ENCODE measurements around the gene RBM4B.

Gene RBM4B

GRCh38 chr11:66693356-66694055, 15.8 kb upstream of the RBM4B start:
- DNase-seq (ENCODE audit: low spot score): no peak
- in situ Hi-C loops (cut with MboI; ENCODE audit: low pct_unique_long_range_greater_than_20kb, low sequenced_read_pairs, unreplicated experiment): loop anchor here (5.0 to 25.0 kb wide), 2 partner anchors 144 to 281 kb away; partner anchors contain the start of gene NPAS4
- TF ChIP-seq CTCF (IDR thresholded peaks at IDR 0.05; ENCODE audit: extremely low read depth, insufficient read depth, missing control alignments): no peak

- in situ Hi-C loops (cut with MboI; ENCODE audit: low pct_unique_long_range_greater_than_20kb, low sequenced_read_pairs, unreplicated experiment): loop anchor here (5.0 to 25.0 kb wide), 2 partner anchors 144 to 281 kb away; partner anchors contain the start of gene NPAS4
- DNase-seq (ENCODE audit: low spot score): no peak
- TF ChIP-seq CTCF (IDR thresholded peaks at IDR 0.05; ENCODE audit: extremely low read depth, insufficient read depth, missing control alignments): no peak
Observed at GRCh38 chr11:66692871-66693331, 15.2 kb upstream of the RBM4B start.

- in situ Hi-C loops (cut with MboI; ENCODE audit: low pct_unique_long_range_greater_than_20kb, low sequenced_read_pairs, unreplicated experiment): loop anchor here (5.0 to 25.0 kb wide), 2 partner anchors 145 to 280 kb away; partner anchors contain the start of gene NPAS4
- DNase-seq (ENCODE audit: low spot score): no peak
- TF ChIP-seq CTCF (IDR thresholded peaks at IDR 0.05; ENCODE audit: extremely low read depth, insufficient read depth, missing control alignments): no peak
Observed at GRCh38 chr11:66692446-66692845, 14.8 kb upstream of the RBM4B start.

- no peak for DNase-seq (ENCODE audit: low spot score)
- in situ Hi-C loops (cut with MboI; ENCODE audit: low pct_unique_long_range_greater_than_20kb, low sequenced_read_pairs, unreplicated experiment): loop anchor here (5.0 to 25.0 kb wide), 2 partner anchors 146 to 279 kb away; partner anchors contain the start of gene NPAS4
- no peak for TF ChIP-seq CTCF (IDR thresholded peaks at IDR 0.05; ENCODE audit: extremely low read depth, insufficient read depth, missing control alignments)
Observed at GRCh38 chr11:66691311-66691980, 13.8 kb upstream of the RBM4B start.

- TF ChIP-seq CTCF (IDR thresholded peaks at IDR 0.05; ENCODE audit: extremely low read depth, insufficient read depth, missing control alignments): no peak
- peak; percentile 10 for DNase-seq (ENCODE audit: low spot score)
- in situ Hi-C loops (cut with MboI; ENCODE audit: low pct_unique_long_range_greater_than_20kb, low sequenced_read_pairs, unreplicated experiment): loop anchor here (5.0 to 25.0 kb wide), 2 partner anchors 147 to 278 kb away; partner anchors contain the start of gene NPAS4
Observed at GRCh38 chr11:66689661-66690590, 12.2 kb upstream of the RBM4B start.

Measured in GM13977 (cell line).